GM21737 (cell line): ENCODE data around the gene ZBTB38.
A peak's percentile ranks its signal among the peaks of the same experiment; 100 is the strongest.

Source experiments
- ATAC-seq: cut with Tn5 transposase; IDR thresholded peaks from one replicate; pipeline ENCODE4 v1.9.1; 2021; ENCODE audit warnings: mild to moderate bottlenecking, moderate library complexity; ENCODE audit not compliant: unreplicated experiment

Gene ZBTB38

GRCh38 chr3:141401573-141402475 lies 33.5 kb downstream of the ZBTB38 start:
- ATAC-seq = peak; percentile 66

- ATAC-seq = peak; percentile 48
These were observed 34.3 kb downstream of the ZBTB38 start for GRCh38 chr3:141402476-141403171.

GRCh38 chr3:141403576-141403975 lies 35.3 kb downstream of the ZBTB38 start:
- no peak for ATAC-seq

- ATAC-seq = no peak
These were observed 36.7 kb downstream of the ZBTB38 start for GRCh38 chr3:141405025-141405424.

GRCh38 chr3:141405591-141405990 lies 37.3 kb downstream of the ZBTB38 start:
- no peak for ATAC-seq

GRCh38 chr3:141406265-141406664 lies 38.0 kb downstream of the ZBTB38 start:
- ATAC-seq = no peak

- no peak for ATAC-seq
These were observed 38.7 kb downstream of the ZBTB38 start for GRCh38 chr3:141407047-141407446.

GRCh38 chr3:141407825-141408224 lies 39.5 kb downstream of the ZBTB38 start:
- ATAC-seq = no peak

GRCh38 chr3:141408596-141408995 lies 40.3 kb downstream of the ZBTB38 start:
- ATAC-seq = no peak

- ATAC-seq = no peak
These were observed 41.6 kb downstream of the ZBTB38 start for GRCh38 chr3:141409940-141410241.

- no peak for ATAC-seq
These were observed 42.1 kb downstream of the ZBTB38 start for GRCh38 chr3:141410408-141410807.

- ATAC-seq = no peak
These were observed 42.5 kb downstream of the ZBTB38 start for GRCh38 chr3:141410846-141411245.

GRCh38 chr3:141411251-141411771 lies 43.0 kb downstream of the ZBTB38 start:
- no peak for ATAC-seq

- no peak for ATAC-seq
These were observed 44.0 kb downstream of the ZBTB38 start for GRCh38 chr3:141412087-141412935.

- ATAC-seq = no peak
These were observed 44.6 kb downstream of the ZBTB38 start for GRCh38 chr3:141412936-141413354.

GRCh38 chr3:141413391-141413790 lies 45.1 kb downstream of the ZBTB38 start:
- ATAC-seq = no peak

GRCh38 chr3:141413801-141414689 lies 45.7 kb downstream of the ZBTB38 start:
- ATAC-seq = no peak

GRCh38 chr3:141414800-141415462 lies 46.6 kb downstream of the ZBTB38 start:
- ATAC-seq = no peak

GRCh38 chr3:141415953-141416352 lies 47.6 kb downstream of the ZBTB38 start:
- ATAC-seq = no peak
